GM23248 (cell line): ENCODE measurements around the gene PSORS1C1.

Experiments used
- EZH2 ChIP-seq: fragments of 200-600 bp; sonication (generic); IDR thresholded peaks from 2 replicates; pipeline ENCODE4 v1.6.1; 2018; ENCODE audit warnings: antibody characterized with exemption, mild to moderate bottlenecking; ENCODE audit not compliant: insufficient read depth, poor library complexity, severe bottlenecking
- EZH2phosphoT487 ChIP-seq: fragments of 200-600 bp; sonication (generic); IDR thresholded peaks from 2 replicates; pipeline ENCODE4 v1.6.1; 2018; ENCODE audit warnings: antibody characterized with exemption, moderate library complexity, mild to moderate bottlenecking, low read depth; ENCODE audit not compliant: insufficient read depth

GRCh38 chr6:31076611-31077010, 38.0 kb upstream of the PSORS1C1 start:
- no peak for TF ChIP-seq EZH2phosphoT487
- TF ChIP-seq EZH2 = no peak
